IMR-90 (cell line): ENCODE data around the gene GFM2. TPM values are rescaled to one million over a fixed set of nuclear protein-coding genes. Genes with fewer than 3 reads are reported as not detected.

Experiments
- ATAC-seq: fragments of 200-7000 bp; cut with Tn5 transposase; 2 replicates; pipeline ENCODE4 v1.9.1; 2020; ENCODE audit warnings: low read depth, mild to moderate bottlenecking, moderate library complexity
- BruUV-seq: library from RNA; stranded (reverse); fragments of 400-500 nt; replicated peaks from 2 replicates; lab custom pipeline; 2021; lab: Mats Ljungman, UMichigan
- CTCF ChIA-PET: fragments of 300-600 bp; formaldehyde crosslinking; extraction: SDS; loops from one replicate; lab custom pipeline; 2021; ENCODE audit warnings: antibody characterized with exemption; lab: Yijun Ruan, JAX
- POLR2A ChIA-PET: fragments of 300-600 bp; sonication (Branson Sonifier 250); formaldehyde crosslinking; loops from one replicate; lab custom pipeline; 2022; ENCODE audit warnings: antibody characterized with exemption; ENCODE audit not compliant: unreplicated experiment; lab: Charles Lee
- DNase-seq: peaks from one replicate; pipeline ENCODE4 v3.0.0; 2013
- H2AFZ ChIP-seq: replicated peaks from 2 replicates; pipeline ENCODE3; 2013; ENCODE audit warnings: low read length, mild to moderate bottlenecking; ENCODE audit not compliant: poor library complexity
- H2AK5ac ChIP-seq: 2 replicates; pipeline ENCODE4 v1.6.1; 2013; ENCODE audit warnings: low read depth, low read length, inconsistent platforms
- H2AK9ac ChIP-seq: replicated peaks from 2 replicates; pipeline ENCODE3; 2013; ENCODE audit warnings: mild to moderate bottlenecking, low read depth, low read length, moderate library complexity; ENCODE audit not compliant: poor library complexity
- H2BK120ac ChIP-seq: 2 replicates; pipeline ENCODE4 v1.6.1; 2013; ENCODE audit warnings: low read depth, low read length, inconsistent platforms
- H2BK15ac ChIP-seq: 3 replicates; pipeline ENCODE4 v1.6.1; 2013; ENCODE audit warnings: low read depth, low read length, inconsistent platforms
- H2BK20ac ChIP-seq: 2 replicates; pipeline ENCODE4 v1.6.1; 2013; ENCODE audit warnings: low read depth, mild to moderate bottlenecking, inconsistent platforms, low read length, moderate library complexity
- H2BK5ac ChIP-seq: 2 replicates; pipeline ENCODE4 v1.6.1; 2013; ENCODE audit warnings: mild to moderate bottlenecking, low read depth, low read length, inconsistent platforms; ENCODE audit not compliant: poor library complexity, severe bottlenecking
- H3K14ac ChIP-seq: replicated peaks from 2 replicates; pipeline ENCODE4 v1.6.1; 2013; ENCODE audit warnings: low read depth, low read length, inconsistent platforms
- H3K18ac ChIP-seq: 2 replicates; pipeline ENCODE4 v1.6.1; 2013; ENCODE audit warnings: low read depth, low read length, control low read depth
- H3K23ac ChIP-seq: 2 replicates; pipeline ENCODE4 v1.6.1; 2013; ENCODE audit warnings: low read depth, low read length, inconsistent platforms
- H3K27ac ChIP-seq: 2 replicates; pipeline ENCODE4 v1.5.1; 2013; ENCODE audit warnings: mild to moderate bottlenecking, control low read depth, low read length; ENCODE audit not compliant: insufficient read depth
- H3K27me3 ChIP-seq: 2 replicates; pipeline ENCODE4 v1.6.1; 2013; ENCODE audit warnings: low read length; ENCODE audit not compliant: control insufficient read depth, insufficient read depth
- H3K36me3 ChIP-seq: 2 replicates; pipeline ENCODE4 v1.6.1; 2013; ENCODE audit warnings: low read length, mixed read lengths; ENCODE audit not compliant: control insufficient read depth, insufficient read depth
- H3K4ac ChIP-seq: 2 replicates; pipeline ENCODE4 v1.6.1; 2013; ENCODE audit warnings: low read depth, low read length, inconsistent platforms
- H3K4me1 ChIP-seq: 2 replicates; pipeline ENCODE4 v1.6.1; 2013; ENCODE audit warnings: low read length, mixed read lengths; ENCODE audit not compliant: control insufficient read depth, insufficient read depth
- H3K4me2 ChIP-seq: 2 replicates; pipeline ENCODE4 v1.6.1; 2013; ENCODE audit warnings: low read depth, mild to moderate bottlenecking, control low read depth, low read length, moderate library complexity
- H3K4me3 ChIP-seq: 2 replicates; pipeline ENCODE4 v1.5.1; 2013; ENCODE audit warnings: low read depth, mild to moderate bottlenecking, control low read depth, low read length, moderate library complexity; ENCODE audit not compliant: insufficient read depth
- H3K56ac ChIP-seq: 2 replicates; pipeline ENCODE4 v1.6.1; 2013; ENCODE audit warnings: low read length, inconsistent platforms; ENCODE audit not compliant: insufficient read depth; ENCODE audit errors: extremely low read depth
- H3K79me1 ChIP-seq, 2 experiments: 2 replicates each; pipeline ENCODE4 v1.6.1; 2013; ENCODE audit warnings: low read length in 2 of 2, inconsistent platforms in 1 of 2, low read depth in 1 of 2
- H3K9ac ChIP-seq: 2 replicates; pipeline ENCODE4 v1.6.1; 2013; ENCODE audit warnings: low read depth, low read length, control low read depth
- H3K9me1 ChIP-seq: 2 replicates; pipeline ENCODE4 v1.6.1; 2013; ENCODE audit warnings: low read length, inconsistent platforms; ENCODE audit not compliant: insufficient read depth
- H3K9me3 ChIP-seq: 2 replicates; pipeline ENCODE4 v1.6.1; 2013; ENCODE audit warnings: low read length; ENCODE audit not compliant: control insufficient read depth, insufficient read depth
- H4K20me1 ChIP-seq: 2 replicates; pipeline ENCODE4 v1.6.1; 2013; ENCODE audit warnings: low read length, inconsistent platforms; ENCODE audit not compliant: insufficient read depth
- H4K5ac ChIP-seq: 2 replicates; pipeline ENCODE4 v1.6.1; 2013; ENCODE audit warnings: mild to moderate bottlenecking, low read depth, low read length, control low read depth
- H4K8ac ChIP-seq, 2 experiments: 2 replicates each; pipeline ENCODE4 v1.6.1; 2013; ENCODE audit warnings: low read depth in 2 of 2, low read length in 2 of 2, control low read depth in 1 of 2, inconsistent platforms in 1 of 2
- H4K91ac ChIP-seq: 2 replicates; pipeline ENCODE4 v1.6.1; 2013; ENCODE audit warnings: low read depth, low read length, inconsistent platforms; ENCODE audit not compliant: insufficient read depth
- BHLHE40 ChIP-seq: fragments of 150-350 bp; IDR thresholded peaks from 2 replicates; pipeline ENCODE4 v1.6.1; 2016; ENCODE audit warnings: mild to moderate bottlenecking, low read depth, low read length
- CEBPB ChIP-seq: IDR thresholded peaks from 2 replicates; pipeline ENCODE4 v1.6.1; 2012; ENCODE audit warnings: low read depth, low read length, improper control_type of control experiment
- CHD1 ChIP-seq: IDR thresholded peaks from 2 replicates; pipeline ENCODE4 v1.6.1; 2012; ENCODE audit warnings: low read depth, low read length, improper control_type of control experiment
- FOS ChIP-seq: fragments of 150-350 bp; IDR thresholded peaks from 2 replicates; pipeline ENCODE4 v1.6.1; 2016; ENCODE audit warnings: low read depth, low read length
- MAFK ChIP-seq: IDR thresholded peaks from 2 replicates; pipeline ENCODE4 v1.6.1; 2012; ENCODE audit warnings: low read depth, low read length, improper control_type of control experiment
- MAZ ChIP-seq: IDR thresholded peaks from 2 replicates; pipeline ENCODE4 v1.6.1; 2012; ENCODE audit warnings: low read depth, mild to moderate bottlenecking, low read length, improper control_type of control experiment, moderate library complexity, borderline replicate concordance
- MXI1 ChIP-seq: IDR thresholded peaks from 2 replicates; pipeline ENCODE4 v1.6.1; 2012; ENCODE audit warnings: low read depth, mild to moderate bottlenecking, low read length, moderate library complexity, borderline replicate concordance
- NFE2L2 ChIP-seq: fragments of 150-350 bp; IDR thresholded peaks from 2 replicates; pipeline ENCODE4 v1.6.1; 2016; ENCODE audit warnings: low read depth, mild to moderate bottlenecking, low read length
- POLR2A ChIP-seq: IDR thresholded peaks from 2 replicates; pipeline ENCODE4 v1.6.1; 2012; ENCODE audit warnings: mild to moderate bottlenecking, low read depth, low read length
- RAD21 ChIP-seq: IDR thresholded peaks from 2 replicates; pipeline ENCODE4 v1.6.1; 2012; ENCODE audit warnings: low read length, improper control_type of control experiment
- RCOR1 ChIP-seq: IDR thresholded peaks from 2 replicates; pipeline ENCODE4 v1.6.1; 2012; ENCODE audit warnings: mild to moderate bottlenecking, low read length, improper control_type of control experiment; ENCODE audit not compliant: insufficient replicate concordance
- RFX5 ChIP-seq: IDR thresholded peaks from 2 replicates; pipeline ENCODE4 v1.8.0; 2012; ENCODE audit warnings: low read depth, mild to moderate bottlenecking, low read length, moderate library complexity
- SMC3 ChIP-seq: fragments of 150-350 bp; IDR thresholded peaks from 2 replicates; pipeline ENCODE4 v1.6.1; 2016; ENCODE audit warnings: low read depth, mild to moderate bottlenecking, antibody characterized with exemption, low read length, moderate library complexity
- WGBS, 2 experiments: methylation state at CpG; one replicate each; pipeline versions ENCODE4 v1.1.5 to v1.1.7; 2013; ENCODE audit warnings: missing lambda C conversion rate in 2 of 2; ENCODE audit not compliant: insufficient read length in 1 of 2; ENCODE audit errors: extremely low coverage in 2 of 2; 5-methylcytosine and 5-hydroxymethylcytosine counted together
- dilution Hi-C: fragments of 300-500 bp; cut with HindIII; formaldehyde crosslinking; loops from one replicate; pipeline ENCODE4 v1.14.3; 2018; ENCODE audit warnings: low sequenced_read_pairs; ENCODE audit not compliant: unreplicated experiment
- in situ Hi-C: fragments of 300-500 bp; cut with MboI; formaldehyde crosslinking; loops from 3 replicates; pipeline ENCODE4 v1.14.3; 2019; ENCODE audit warnings: low sequenced_read_pairs, inconsistent platforms, mixed read lengths
- intact Hi-C: fragments of 100-400 bp; cut with micrococcal nuclease; formaldehyde crosslinking; loops from 2 replicates; pipeline ENCODE4 v1.10.0; 2022
- polyA plus RNA-seq, 3 experiments: library from polyadenylated mRNA; depleted of rRNA; stranded (reverse); fragments of >200 nt; gene quantifications; 2 replicates each; pipeline ENCODE4 v1.2.3, GENCODE V29; 2012; ENCODE audit warnings: low replicate concordance in 1 of 3
- total RNA-seq: library from RNA; depleted of rRNA; stranded (reverse); fragments of >200 nt; gene quantifications from 2 replicates; pipeline ENCODE4 v1.2.3, GENCODE V29; 2012
- TF ChIP-seq, protein P1 (sequence below): conservative IDR thresholded peaks from 2 replicates; pipeline ENCODE4 v1.5.1; 2012; ENCODE audit warnings: mild to moderate bottlenecking, low read depth, low read length, improper control_type of control experiment
- TF ChIP-seq, protein P2 (sequence below): fragments of 150-350 bp; IDR thresholded peaks from 2 replicates; pipeline ENCODE4 v1.6.1; 2016; ENCODE audit warnings: low read depth, mild to moderate bottlenecking, low read length, moderate library complexity, borderline replicate concordance
- TF ChIP-seq, protein P3 (sequence below): fragments of 150-350 bp; IDR thresholded peaks from 2 replicates; pipeline ENCODE4 v1.6.1; 2017; ENCODE audit warnings: mild to moderate bottlenecking, antibody characterized with exemption, low read length, low read depth

GFM2 gene
- total and polyA plus RNA-seq, 2 of the 4 experiments (the other 2 are of a cell fraction) = 23.3 to 45.7 TPM

DNA sequence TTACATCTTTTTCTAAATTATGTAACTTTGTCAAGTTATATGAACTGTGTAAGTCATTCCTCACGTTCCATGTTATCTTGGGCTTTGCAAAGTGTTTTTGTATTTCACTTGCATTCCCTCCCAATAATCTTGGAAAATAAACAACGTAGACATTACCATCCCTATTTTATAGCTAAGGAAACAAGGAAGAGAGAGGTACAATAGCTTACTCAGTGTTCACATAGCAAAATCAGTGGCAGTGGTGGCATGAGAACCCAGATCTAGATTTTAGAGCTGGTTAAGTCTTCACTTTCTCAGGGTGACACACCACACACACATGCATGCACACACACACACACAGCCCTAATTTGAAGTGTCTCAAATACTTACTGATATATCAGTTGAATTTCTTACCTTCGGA, 34.3 kb upstream of the GFM2 start:
- Histone ChIP-seq H2AK9ac (no peak overlapping the region), H2AK5ac (no peak overlapping the region), H3K18ac (no peak overlapping the region), H3K14ac (no peak overlapping the region), H4K5ac (no peak overlapping the region), H3K36me3 (no peaks in the 10 kb centered on the region), H3K4me3 (no peak overlapping the region), H3K9me3 (no peaks in the 10 kb centered on the region), H2BK15ac (no peak overlapping the region), H2BK20ac (no peak overlapping the region), H3K4me2 (no peak overlapping the region), H3K56ac (no peak overlapping the region), H3K23ac (no peak overlapping the region), H3K4me1 (no peaks in the 10 kb centered on the region), H3K27me3 (no peaks in the 10 kb centered on the region; the same call in 1 of the 2 replicates), H3K4ac (no peak overlapping the region), H2BK5ac (no peak overlapping the region), H3K27ac (no peak overlapping the region), H3K9me1 (no peaks in the 10 kb centered on the region; the same call in 1 of the 2 replicates), H2BK120ac (no peak overlapping the region), H4K91ac (no peak overlapping the region), H4K8ac (no peak overlapping the region), H3K9ac (no peak overlapping the region), H2AFZ (no peak overlapping the region), H4K20me1 (no peaks in the 10 kb centered on the region), H3K79me1 (no peaks in the 10 kb centered on the region)
- dilution Hi-C loops = no loop called here
- intact Hi-C loops = no loop called here
- in situ Hi-C loops = no loop called here
- CTCF ChIA-PET = no interaction called here
- DNase-seq (no peak), ATAC-seq (no peak)
- no peak for TF ChIP-seq CHD1
- TF ChIP-seq, protein P1, sequence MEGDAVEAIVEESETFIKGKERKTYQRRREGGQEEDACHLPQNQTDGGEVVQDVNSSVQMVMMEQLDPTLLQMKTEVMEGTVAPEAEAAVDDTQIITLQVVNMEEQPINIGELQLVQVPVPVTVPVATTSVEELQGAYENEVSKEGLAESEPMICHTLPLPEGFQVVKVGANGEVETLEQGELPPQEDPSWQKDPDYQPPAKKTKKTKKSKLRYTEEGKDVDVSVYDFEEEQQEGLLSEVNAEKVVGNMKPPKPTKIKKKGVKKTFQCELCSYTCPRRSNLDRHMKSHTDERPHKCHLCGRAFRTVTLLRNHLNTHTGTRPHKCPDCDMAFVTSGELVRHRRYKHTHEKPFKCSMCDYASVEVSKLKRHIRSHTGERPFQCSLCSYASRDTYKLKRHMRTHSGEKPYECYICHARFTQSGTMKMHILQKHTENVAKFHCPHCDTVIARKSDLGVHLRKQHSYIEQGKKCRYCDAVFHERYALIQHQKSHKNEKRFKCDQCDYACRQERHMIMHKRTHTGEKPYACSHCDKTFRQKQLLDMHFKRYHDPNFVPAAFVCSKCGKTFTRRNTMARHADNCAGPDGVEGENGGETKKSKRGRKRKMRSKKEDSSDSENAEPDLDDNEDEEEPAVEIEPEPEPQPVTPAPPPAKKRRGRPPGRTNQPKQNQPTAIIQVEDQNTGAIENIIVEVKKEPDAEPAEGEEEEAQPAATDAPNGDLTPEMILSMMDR = no peak
- no peak for TF ChIP-seq POLR2A
- no peak for TF ChIP-seq MAZ
- TF ChIP-seq RAD21 = no peak
- TF ChIP-seq MAFK = no peak
- no peak for TF ChIP-seq MXI1
- no peak for TF ChIP-seq RCOR1
- no peak for TF ChIP-seq BHLHE40
- no peak for TF ChIP-seq SMC3
- TF ChIP-seq NFE2L2 = no peak
- TF ChIP-seq, protein P2, sequence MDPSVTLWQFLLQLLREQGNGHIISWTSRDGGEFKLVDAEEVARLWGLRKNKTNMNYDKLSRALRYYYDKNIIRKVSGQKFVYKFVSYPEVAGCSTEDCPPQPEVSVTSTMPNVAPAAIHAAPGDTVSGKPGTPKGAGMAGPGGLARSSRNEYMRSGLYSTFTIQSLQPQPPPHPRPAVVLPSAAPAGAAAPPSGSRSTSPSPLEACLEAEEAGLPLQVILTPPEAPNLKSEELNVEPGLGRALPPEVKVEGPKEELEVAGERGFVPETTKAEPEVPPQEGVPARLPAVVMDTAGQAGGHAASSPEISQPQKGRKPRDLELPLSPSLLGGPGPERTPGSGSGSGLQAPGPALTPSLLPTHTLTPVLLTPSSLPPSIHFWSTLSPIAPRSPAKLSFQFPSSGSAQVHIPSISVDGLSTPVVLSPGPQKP = no peak
- TF ChIP-seq, protein P3, sequence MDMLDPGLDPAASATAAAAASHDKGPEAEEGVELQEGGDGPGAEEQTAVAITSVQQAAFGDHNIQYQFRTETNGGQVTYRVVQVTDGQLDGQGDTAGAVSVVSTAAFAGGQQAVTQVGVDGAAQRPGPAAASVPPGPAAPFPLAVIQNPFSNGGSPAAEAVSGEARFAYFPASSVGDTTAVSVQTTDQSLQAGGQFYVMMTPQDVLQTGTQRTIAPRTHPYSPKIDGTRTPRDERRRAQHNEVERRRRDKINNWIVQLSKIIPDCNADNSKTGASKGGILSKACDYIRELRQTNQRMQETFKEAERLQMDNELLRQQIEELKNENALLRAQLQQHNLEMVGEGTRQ = no peak
- no peak for TF ChIP-seq FOS
- no peak for TF ChIP-seq CEBPB
- no peak for TF ChIP-seq RFX5
- no TSS peak for BruUV-seq
- POLR2A ChIA-PET = no interaction called here
- no CpG with 5 or more reads among the region's 3 CpGs for WGBS, 2 experiments
